Amygdala (tissue), 56 donors: Measurements from ENCODE around the gene PDGFRA.
A peak's percentile ranks its signal among the peaks of the same experiment; 100 is the strongest.
"Not testable (repeated sequence)": the region's sequence is repeated elsewhere in the genome, so short reads cannot be mapped to it uniquely, and the experiment has no call there.

Experiments used
- DNase-seq, 56 donors: peaks; one replicate each; lab custom pipeline; 2025; lab: John Stamatoyannopoulos, UW

PDGFRA gene

DNA sequence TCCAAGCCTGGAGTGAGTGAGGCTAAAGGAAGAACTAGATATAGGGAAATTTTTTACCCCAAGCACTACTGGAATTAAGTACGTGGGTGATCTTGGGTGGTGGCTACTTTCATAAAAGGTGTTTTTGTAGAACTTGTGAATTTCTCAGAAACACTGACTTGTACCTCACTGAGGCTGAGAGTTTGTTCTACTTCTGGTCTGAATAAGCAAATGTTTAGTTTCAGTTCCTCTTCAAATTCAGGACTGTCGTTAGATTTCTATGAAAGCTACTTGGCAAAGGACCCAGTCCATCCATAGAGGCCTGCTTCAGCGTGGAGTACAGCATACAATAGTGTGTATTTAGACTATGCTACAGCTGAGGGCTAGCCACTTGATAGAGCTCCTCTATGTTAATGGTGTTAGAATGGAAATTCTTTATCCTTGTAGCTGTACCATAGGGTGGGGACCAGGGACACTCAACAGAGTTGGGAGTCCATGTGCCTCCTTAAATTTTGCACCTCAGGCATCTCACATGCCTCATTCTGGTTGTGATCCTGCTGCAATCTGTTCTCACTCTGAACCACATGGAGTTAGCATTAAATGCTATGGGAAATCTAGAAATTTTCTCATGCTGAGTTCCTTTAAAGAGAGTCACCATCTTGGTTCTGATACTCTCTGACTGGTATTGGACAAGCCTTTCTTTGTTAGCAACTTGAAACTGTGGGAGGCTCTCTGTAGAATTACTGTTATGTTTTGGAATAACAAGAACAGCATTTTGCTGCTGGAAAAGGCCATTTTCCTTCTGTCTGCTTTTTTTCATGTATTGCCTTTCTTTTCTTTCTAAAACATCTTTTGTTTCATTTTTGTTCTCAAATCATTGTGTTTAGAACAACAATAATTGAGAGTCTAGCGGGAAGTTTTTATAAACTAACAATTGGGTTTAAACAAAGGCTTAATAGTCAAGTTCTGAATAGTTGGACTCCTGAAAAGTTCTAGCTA, 86.8 kb downstream of the PDGFRA start:
- DNase-seq: peak in 2 of 56 donors; percentile 14 to 25

- DNase-seq: no peak
These were observed 88.6 kb downstream of the PDGFRA start for GRCh38 chr4:54317690-54318089.

GRCh38 chr4:54318904-54319303, 89.8 kb downstream of the PDGFRA start:
- peak in 1 of 56 donors; percentile 8 for DNase-seq

GRCh38 chr4:54320826-54321685, 92.0 kb downstream of the PDGFRA start:
- no peak for DNase-seq

- peak in 45 of 56 donors; percentile 3 to 76 (median 34) for DNase-seq
These were observed 93.8 kb downstream of the PDGFRA start for GRCh38 chr4:54322818-54323417.

- no peak for DNase-seq
These were observed 101.8 kb downstream of the PDGFRA start for GRCh38 chr4:54330896-54331295.

DNA sequence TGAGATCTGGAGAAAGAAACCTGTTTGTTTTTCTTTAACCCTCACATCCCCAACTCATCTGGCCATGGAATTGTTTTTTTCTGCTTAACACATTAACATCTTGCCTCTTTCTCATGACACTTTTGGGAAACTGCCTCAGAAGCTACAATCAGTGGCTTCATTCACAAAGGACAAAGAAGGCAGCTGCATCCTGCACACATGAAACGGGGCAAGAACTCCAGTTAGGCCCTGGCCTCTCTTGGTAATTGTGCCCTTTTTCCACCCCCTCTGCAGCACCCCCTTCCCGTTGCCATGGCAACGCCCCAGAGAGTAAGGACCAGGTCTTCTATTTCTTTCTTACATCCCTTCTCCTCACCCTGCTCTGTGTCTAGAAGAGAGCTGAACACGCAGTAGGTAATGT, 103.4 kb downstream of the PDGFRA start:
- DNase-seq: peak in 27 of 56 donors; percentile 3 to 59 (median 21)

- DNase-seq: peak in 45 of 56 donors; percentile 5 to 82 (median 39)
These were observed 104.6 kb downstream of the PDGFRA start for GRCh38 chr4:54333657-54334056.

- not testable (repeated sequence) for DNase-seq
These were observed 105.7 kb downstream of the PDGFRA start for GRCh38 chr4:54334769-54335168.

GRCh38 chr4:54337009-54337408, 107.9 kb downstream of the PDGFRA start:
- DNase-seq: no peak

DNA sequence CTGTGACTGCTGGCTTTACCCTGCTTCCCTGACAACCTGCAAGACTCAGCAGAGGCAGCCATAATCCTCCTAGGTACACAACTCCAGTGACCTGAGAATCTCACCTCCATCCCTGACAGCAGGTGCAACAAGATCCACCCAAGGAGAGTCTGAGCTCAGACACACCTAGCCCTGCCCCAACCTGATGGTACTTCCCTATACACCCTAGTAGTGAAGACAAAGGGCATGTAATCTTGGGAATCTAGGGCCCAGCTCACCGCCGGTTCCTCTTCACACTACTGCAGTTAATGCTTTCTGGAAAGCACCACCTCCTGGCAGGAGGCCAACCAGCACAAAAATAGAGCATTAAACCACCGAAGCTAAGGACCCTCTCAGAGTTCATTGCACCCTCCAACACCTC, 113.0 kb downstream of the PDGFRA start:
- not testable (repeated sequence) for DNase-seq
